ENCODE data around the gene IGLL5. TPM values are rescaled to one million over a fixed set of nuclear protein-coding genes. Genes with fewer than 3 reads are reported as not detected.

The IGLL5 gene
- total and polyA plus RNA-seq, 12 donors, result 0.43 to 24.7 (median 1.8) TPM; not detected in 6

- H3K4me1 ChIP-seq (replicated peaks in 1 of 2), result no peaks in the 10 kb centered on the region
- TF ChIP-seq POLR2A (IDR thresholded peaks at IDR 0.05) (no peak), CTCF (IDR thresholded peaks at IDR 0.05) (no peak)
- intact Hi-C loops (cut with DNase I), result no loop called here
- H3K27ac ChIP-seq, result no peak overlapping the region
- H3K27me3 ChIP-seq, result no peaks in the 10 kb centered on the region
- no peak for DNase-seq
- H3K4me3 ChIP-seq, result no peak overlapping the region
- H3K36me3 ChIP-seq (replicated peaks in 1 of 2), result no peaks in the 10 kb centered on the region
- no peaks in the 10 kb centered on the region for H3K9me3 ChIP-seq (replicated peaks in 1 of 3)
Observed at GRCh38 chr22:22890085-22890484, 2.5 kb downstream of the IGLL5 start.

GRCh38 chr22:22891139-22891621 lies 3.6 kb downstream of the IGLL5 start:
- WGBS, 4 donors, result 82 to 92% (median 88%) methylated on average over 3 of the region's 3 CpGs
- no peak for DNase-seq
- no peaks in the 10 kb centered on the region for H3K36me3 ChIP-seq (replicated peaks in 1 of 2)
- intact Hi-C loops (cut with DNase I), result no loop called here
- no peak for TF ChIP-seq CTCF (IDR thresholded peaks at IDR 0.05)
- no peak for TF ChIP-seq POLR2A (IDR thresholded peaks at IDR 0.05)
- no peaks in the 10 kb centered on the region for H3K4me1 ChIP-seq (replicated peaks in 1 of 2)
- H3K27ac ChIP-seq, result no peak overlapping the region
- H3K27me3 ChIP-seq, result no peaks in the 10 kb centered on the region
- H3K4me3 ChIP-seq, result no peak overlapping the region
- no peaks in the 10 kb centered on the region for H3K9me3 ChIP-seq (replicated peaks in 1 of 3)

- no peaks in the 10 kb centered on the region for H3K9me3 ChIP-seq (replicated peaks in 1 of 3)
- no peaks in the 10 kb centered on the region for H3K27me3 ChIP-seq
- no peak for DNase-seq
- no peak overlapping the region for H3K4me3 ChIP-seq
- TF ChIP-seq POLR2A (IDR thresholded peaks at IDR 0.05), result no peak
- TF ChIP-seq CTCF (IDR thresholded peaks at IDR 0.05), result no peak
- no peaks in the 10 kb centered on the region for H3K36me3 ChIP-seq (replicated peaks in 1 of 2)
- intact Hi-C loops (cut with DNase I), result no loop called here
- WGBS, 4 donors, result 88 to 100% (median 97%) methylated on average over 1 of the region's 1 CpG
- H3K27ac ChIP-seq, result no peak overlapping the region
- no peaks in the 10 kb centered on the region for H3K4me1 ChIP-seq (replicated peaks in 1 of 2)
Observed at GRCh38 chr22:22892096-22893052, 4.8 kb downstream of the IGLL5 start.

DNA sequence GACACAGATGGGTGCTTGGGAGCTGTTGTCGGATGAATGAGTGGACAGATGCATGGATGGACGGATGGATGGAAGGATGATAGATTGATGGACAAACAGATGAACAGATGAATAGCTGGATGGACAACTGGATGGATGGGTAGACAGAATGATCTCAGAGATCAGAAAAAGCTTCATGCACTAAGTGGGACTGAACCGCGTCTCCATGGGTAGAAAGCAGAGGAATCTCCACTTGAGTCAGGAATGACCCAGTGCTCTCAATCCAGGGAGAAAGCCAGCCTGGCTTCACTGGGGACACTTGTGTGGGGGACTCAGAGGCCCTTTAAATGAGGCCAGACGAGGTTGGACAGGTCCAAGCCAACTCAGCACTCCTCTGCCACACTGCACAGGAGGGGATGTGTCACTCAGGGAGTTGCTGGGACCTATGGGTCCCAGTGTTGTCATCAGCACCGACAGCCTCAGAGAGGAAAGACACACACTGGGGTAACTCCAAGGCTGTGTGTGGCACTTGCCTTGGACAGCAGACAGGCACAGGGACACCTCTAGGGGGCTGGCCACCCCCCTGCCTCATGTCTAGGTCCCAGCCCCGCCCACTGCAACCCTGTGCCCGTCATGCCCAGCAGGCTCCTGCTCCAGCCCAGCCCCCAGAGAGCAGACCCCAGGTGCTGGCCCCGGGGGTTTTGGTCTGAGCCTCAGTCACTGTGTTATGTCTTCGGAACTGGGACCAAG lies 5.6 kb downstream of the IGLL5 start:
- H3K4me3 ChIP-seq, result no peak overlapping the region
- no peaks in the 10 kb centered on the region for H3K9me3 ChIP-seq (replicated peaks in 1 of 3)
- no peak for DNase-seq
- intact Hi-C loops (cut with DNase I), result no loop called here
- H3K36me3 ChIP-seq (replicated peaks in 1 of 2), result no peaks in the 10 kb centered on the region
- H3K4me1 ChIP-seq (replicated peaks in 1 of 2), result no peaks in the 10 kb centered on the region
- H3K27me3 ChIP-seq, result no peaks in the 10 kb centered on the region
- TF ChIP-seq POLR2A (IDR thresholded peaks at IDR 0.05) (no peak), CTCF (IDR thresholded peaks at IDR 0.05) (no peak)
- H3K27ac ChIP-seq, result no peak overlapping the region
- 76 to 84% (median 81%) methylated on average over 5 to 10 of the region's 10 CpGs for WGBS, 4 donors
